H1 (cell line): ENCODE measurements around the gene MVP. TPM values are rescaled to one million over a fixed set of nuclear protein-coding genes. Genes with fewer than 3 reads are reported as not detected.

ENCODE experiments used
- CHD2 ChIP-seq: IDR thresholded peaks from 2 replicates; pipeline ENCODE4 v1.6.1; 2012; ENCODE audit warnings: low read length, improper control_type of control experiment
- CREB1 ChIP-seq: IDR thresholded peaks from 2 replicates; pipeline ENCODE4 v1.6.1; 2012; ENCODE audit warnings: inconsistent platforms
- FOSL1 ChIP-seq: IDR thresholded peaks from 2 replicates; pipeline ENCODE4 v1.6.1; 2011; ENCODE audit warnings: mild to moderate bottlenecking, low read depth, low read length, moderate library complexity; ENCODE audit not compliant: insufficient read depth
- NRF1 ChIP-seq: IDR thresholded peaks from 2 replicates; pipeline ENCODE4 v1.6.1; 2011; ENCODE audit warnings: mild to moderate bottlenecking, low read depth, low read length, improper control_type of control experiment
- polyA plus RNA-seq, 7 experiments: library from polyadenylated mRNA; depleted of rRNA in 3 of 7; stranded (reverse) in 5 of 7; unstranded in 2 of 7; fragments of >200 nt in 5 of 7; fragments of 200-250 nt in 2 of 7; gene quantifications; 1 replicate in 5 of 7; 2 replicates in 1 of 7; 4 replicates in 1 of 7; pipeline versions ENCODE4 v1.2.1 to v1.2.3, GENCODE V29; 2011 to 2013; ENCODE audit warnings: missing spikeins in 2 of 7, mixed read lengths in 2 of 7
- total RNA-seq: library from RNA; stranded (reverse); fragmentation: NEBNext Ultra II Directional; extraction: Animal tissue kit (Norgen Biotek cat#: 25700); gene quantifications from 2 replicates; pipeline ENCODE4 v1.2.1, GENCODE V29; 2021
- TF ChIP-seq, protein P1 (sequence below): fragments of 300-600 bp; sonication (generic); IDR thresholded peaks from 2 replicates; pipeline ENCODE4 v1.7.1; 2012; ENCODE audit warnings: low read length, moderate library complexity, mild to moderate bottlenecking, inconsistent platforms; ENCODE audit not compliant: insufficient replicate concordance

Gene MVP
- total and polyA plus RNA-seq, 2 of the 8 experiments (the other 6 are each of a cell fraction or from before 2014, with no cell fraction given): 1.9 TPM

DNA sequence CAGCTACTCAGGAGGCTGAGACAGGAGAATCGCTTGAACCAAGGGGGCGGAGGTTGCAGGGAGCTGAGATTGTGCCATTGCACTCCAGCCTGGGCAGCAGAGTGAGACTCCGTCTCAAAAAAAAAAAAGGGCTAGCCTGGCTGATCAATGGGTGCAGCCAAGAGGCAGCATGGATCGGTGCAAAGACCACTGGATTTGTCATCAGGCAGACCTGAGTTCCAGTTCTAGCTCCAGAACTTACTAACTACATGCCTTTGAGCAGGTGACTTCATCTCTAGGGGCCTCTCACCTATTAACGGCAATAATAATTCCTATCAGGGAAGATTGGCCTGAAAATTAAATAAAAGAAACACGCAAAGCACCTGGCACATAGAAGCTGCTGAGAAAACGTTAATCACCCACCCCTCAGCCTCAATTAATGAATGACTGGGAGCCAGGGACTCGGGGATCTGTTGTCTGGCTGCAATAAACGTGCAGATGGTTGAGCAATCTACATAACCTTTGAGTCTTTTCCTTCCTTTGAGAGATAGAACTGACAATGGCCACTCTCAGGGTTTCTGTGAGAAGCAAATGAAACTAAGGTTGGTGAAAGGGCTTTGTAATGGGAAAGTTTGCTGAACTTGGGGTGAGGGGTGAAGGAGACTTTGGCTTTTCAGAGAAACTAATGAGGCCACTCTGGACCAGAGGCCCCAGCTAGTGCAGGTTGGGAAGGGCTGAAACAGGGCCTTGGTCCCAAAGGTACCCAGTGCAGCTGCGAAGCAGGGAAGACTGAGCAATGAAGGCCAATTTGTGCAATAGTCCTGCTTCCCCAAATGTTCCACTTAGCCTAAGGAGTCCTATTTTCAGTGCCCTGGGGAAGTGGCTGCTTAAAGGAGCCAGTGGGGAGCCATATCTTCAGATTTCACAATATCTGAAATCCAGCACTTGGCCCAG, 71.5 kb downstream of the MVP start (continued):
- TF ChIP-seq, protein P1, sequence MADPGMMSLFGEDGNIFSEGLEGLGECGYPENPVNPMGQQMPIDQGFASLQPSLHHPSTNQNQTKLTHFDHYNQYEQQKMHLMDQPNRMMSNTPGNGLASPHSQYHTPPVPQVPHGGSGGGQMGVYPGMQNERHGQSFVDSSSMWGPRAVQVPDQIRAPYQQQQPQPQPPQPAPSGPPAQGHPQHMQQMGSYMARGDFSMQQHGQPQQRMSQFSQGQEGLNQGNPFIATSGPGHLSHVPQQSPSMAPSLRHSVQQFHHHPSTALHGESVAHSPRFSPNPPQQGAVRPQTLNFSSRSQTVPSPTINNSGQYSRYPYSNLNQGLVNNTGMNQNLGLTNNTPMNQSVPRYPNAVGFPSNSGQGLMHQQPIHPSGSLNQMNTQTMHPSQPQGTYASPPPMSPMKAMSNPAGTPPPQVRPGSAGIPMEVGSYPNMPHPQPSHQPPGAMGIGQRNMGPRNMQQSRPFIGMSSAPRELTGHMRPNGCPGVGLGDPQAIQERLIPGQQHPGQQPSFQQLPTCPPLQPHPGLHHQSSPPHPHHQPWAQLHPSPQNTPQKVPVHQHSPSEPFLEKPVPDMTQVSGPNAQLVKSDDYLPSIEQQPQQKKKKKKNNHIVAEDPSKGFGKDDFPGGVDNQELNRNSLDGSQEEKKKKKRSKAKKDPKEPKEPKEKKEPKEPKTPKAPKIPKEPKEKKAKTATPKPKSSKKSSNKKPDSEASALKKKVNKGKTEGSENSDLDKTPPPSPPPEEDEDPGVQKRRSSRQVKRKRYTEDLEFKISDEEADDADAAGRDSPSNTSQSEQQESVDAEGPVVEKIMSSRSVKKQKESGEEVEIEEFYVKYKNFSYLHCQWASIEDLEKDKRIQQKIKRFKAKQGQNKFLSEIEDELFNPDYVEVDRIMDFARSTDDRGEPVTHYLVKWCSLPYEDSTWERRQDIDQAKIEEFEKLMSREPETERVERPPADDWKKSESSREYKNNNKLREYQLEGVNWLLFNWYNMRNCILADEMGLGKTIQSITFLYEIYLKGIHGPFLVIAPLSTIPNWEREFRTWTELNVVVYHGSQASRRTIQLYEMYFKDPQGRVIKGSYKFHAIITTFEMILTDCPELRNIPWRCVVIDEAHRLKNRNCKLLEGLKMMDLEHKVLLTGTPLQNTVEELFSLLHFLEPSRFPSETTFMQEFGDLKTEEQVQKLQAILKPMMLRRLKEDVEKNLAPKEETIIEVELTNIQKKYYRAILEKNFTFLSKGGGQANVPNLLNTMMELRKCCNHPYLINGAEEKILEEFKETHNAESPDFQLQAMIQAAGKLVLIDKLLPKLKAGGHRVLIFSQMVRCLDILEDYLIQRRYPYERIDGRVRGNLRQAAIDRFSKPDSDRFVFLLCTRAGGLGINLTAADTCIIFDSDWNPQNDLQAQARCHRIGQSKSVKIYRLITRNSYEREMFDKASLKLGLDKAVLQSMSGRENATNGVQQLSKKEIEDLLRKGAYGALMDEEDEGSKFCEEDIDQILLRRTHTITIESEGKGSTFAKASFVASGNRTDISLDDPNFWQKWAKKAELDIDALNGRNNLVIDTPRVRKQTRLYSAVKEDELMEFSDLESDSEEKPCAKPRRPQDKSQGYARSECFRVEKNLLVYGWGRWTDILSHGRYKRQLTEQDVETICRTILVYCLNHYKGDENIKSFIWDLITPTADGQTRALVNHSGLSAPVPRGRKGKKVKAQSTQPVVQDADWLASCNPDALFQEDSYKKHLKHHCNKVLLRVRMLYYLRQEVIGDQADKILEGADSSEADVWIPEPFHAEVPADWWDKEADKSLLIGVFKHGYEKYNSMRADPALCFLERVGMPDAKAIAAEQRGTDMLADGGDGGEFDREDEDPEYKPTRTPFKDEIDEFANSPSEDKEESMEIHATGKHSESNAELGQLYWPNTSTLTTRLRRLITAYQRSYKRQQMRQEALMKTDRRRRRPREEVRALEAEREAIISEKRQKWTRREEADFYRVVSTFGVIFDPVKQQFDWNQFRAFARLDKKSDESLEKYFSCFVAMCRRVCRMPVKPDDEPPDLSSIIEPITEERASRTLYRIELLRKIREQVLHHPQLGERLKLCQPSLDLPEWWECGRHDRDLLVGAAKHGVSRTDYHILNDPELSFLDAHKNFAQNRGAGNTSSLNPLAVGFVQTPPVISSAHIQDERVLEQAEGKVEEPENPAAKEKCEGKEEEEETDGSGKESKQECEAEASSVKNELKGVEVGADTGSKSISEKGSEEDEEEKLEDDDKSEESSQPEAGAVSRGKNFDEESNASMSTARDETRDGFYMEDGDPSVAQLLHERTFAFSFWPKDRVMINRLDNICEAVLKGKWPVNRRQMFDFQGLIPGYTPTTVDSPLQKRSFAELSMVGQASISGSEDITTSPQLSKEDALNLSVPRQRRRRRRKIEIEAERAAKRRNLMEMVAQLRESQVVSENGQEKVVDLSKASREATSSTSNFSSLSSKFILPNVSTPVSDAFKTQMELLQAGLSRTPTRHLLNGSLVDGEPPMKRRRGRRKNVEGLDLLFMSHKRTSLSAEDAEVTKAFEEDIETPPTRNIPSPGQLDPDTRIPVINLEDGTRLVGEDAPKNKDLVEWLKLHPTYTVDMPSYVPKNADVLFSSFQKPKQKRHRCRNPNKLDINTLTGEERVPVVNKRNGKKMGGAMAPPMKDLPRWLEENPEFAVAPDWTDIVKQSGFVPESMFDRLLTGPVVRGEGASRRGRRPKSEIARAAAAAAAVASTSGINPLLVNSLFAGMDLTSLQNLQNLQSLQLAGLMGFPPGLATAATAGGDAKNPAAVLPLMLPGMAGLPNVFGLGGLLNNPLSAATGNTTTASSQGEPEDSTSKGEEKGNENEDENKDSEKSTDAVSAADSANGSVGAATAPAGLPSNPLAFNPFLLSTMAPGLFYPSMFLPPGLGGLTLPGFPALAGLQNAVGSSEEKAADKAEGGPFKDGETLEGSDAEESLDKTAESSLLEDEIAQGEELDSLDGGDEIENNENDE: no peak
- TF ChIP-seq NRF1: no peak
- no peak for TF ChIP-seq CHD2
- TF ChIP-seq CREB1: no peak
- no peak for TF ChIP-seq FOSL1
